Esophagus squamous epithelium (tissue), 4 donors: ENCODE results near the gene ARHGEF3.

Experiments
- POLR2A ChIP-seq, 4 donors: fragments of 450-650 bp; IDR thresholded peaks; one replicate each; pipeline ENCODE4 v1.6.1; 2017; ENCODE audit warnings: antibody characterized with exemption in 4 of 4, mild to moderate bottlenecking in 4 of 4, moderate library complexity in 3 of 4
- TF ChIP-seq, protein P1 (sequence below), 6 experiments: fragments of 450-650 bp in 4 of 6; fragments of 200-600 bp in 2 of 6; sonication (generic) in 2 of 6; IDR thresholded peaks; one replicate each; pipeline ENCODE4 v1.5.1; 2016 to 2019; ENCODE audit warnings: antibody characterized with exemption in 6 of 6, mild to moderate bottlenecking in 4 of 6, moderate library complexity in 4 of 6

DNA sequence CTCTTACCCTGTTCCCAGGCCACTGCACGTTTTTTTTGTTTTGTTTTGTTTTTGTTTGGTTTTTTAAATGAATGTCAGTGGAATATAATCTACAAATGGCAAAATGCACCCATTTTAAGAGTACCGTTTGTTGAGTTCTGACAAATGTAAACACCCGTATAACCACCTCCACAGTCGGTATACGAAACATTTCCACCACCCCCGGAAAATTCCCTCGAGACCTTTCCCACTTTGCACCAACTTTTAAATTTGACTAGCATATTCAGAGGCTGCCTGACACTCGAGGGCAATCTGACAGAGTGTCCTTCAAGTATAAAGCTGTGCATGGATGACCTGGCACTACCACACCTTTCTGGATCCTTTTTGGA is 613 bp upstream of the ARHGEF3 start:
- TF ChIP-seq, protein P1, sequence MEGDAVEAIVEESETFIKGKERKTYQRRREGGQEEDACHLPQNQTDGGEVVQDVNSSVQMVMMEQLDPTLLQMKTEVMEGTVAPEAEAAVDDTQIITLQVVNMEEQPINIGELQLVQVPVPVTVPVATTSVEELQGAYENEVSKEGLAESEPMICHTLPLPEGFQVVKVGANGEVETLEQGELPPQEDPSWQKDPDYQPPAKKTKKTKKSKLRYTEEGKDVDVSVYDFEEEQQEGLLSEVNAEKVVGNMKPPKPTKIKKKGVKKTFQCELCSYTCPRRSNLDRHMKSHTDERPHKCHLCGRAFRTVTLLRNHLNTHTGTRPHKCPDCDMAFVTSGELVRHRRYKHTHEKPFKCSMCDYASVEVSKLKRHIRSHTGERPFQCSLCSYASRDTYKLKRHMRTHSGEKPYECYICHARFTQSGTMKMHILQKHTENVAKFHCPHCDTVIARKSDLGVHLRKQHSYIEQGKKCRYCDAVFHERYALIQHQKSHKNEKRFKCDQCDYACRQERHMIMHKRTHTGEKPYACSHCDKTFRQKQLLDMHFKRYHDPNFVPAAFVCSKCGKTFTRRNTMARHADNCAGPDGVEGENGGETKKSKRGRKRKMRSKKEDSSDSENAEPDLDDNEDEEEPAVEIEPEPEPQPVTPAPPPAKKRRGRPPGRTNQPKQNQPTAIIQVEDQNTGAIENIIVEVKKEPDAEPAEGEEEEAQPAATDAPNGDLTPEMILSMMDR (IDR thresholded peaks at IDR 0.05), result peak in 1 of 6 experiments; percentile 6
- TF ChIP-seq POLR2A (IDR thresholded peaks at IDR 0.05), result no peak
